H1 (cell line): ENCODE measurements around the gene DDX41. TPM values are rescaled to one million over a fixed set of nuclear protein-coding genes. Genes with fewer than 3 reads are reported as not detected.
A peak's percentile ranks its signal among the peaks of the same experiment; 100 is the strongest.

Source experiments
- CTCF ChIA-PET: fragments of 300-600 bp; sonication (Branson Sonifier 250); formaldehyde crosslinking; loops from one replicate; lab custom pipeline; 2021; ENCODE audit not compliant: partially characterized antibody; lab: Charles Lee
- POLR2A ChIA-PET: fragments of 300-600 bp; sonication (Branson Sonifier 250); formaldehyde crosslinking; loops from one replicate; lab custom pipeline; 2021; ENCODE audit warnings: inconsistent platforms; ENCODE audit not compliant: partially characterized antibody; lab: Charles Lee
- DNase-seq, 2 experiments: peaks; one replicate each; pipeline versions ENCODE4 v3.0.0 to v3.0.0-alpha.2; 2010 to 2022; ENCODE audit warnings: low spot score in 2 of 2, low read depth in 1 of 2, mixed read lengths in 1 of 2
- FAIRE-seq: peaks from 2 replicates; lab custom pipeline; 2011; peaks lifted over from hg19 to GRCh38; lab: Jason Lieb, UNC
- H2AFZ ChIP-seq: 2 replicates; pipeline ENCODE4 v1.8.1; 2012; ENCODE audit warnings: low read length, inconsistent platforms
- H2AK5ac ChIP-seq: 2 replicates; pipeline ENCODE4 v1.6.1; 2013; ENCODE audit warnings: low read depth, low read length
- H2BK120ac ChIP-seq: replicated peaks from 2 replicates; pipeline ENCODE3; 2013; ENCODE audit warnings: low read depth, low read length, inconsistent platforms
- H2BK12ac ChIP-seq: 2 replicates; pipeline ENCODE4 v1.6.1; 2013; ENCODE audit warnings: low read depth, low read length
- H2BK15ac ChIP-seq: 2 replicates; pipeline ENCODE4 v1.6.1; 2013; ENCODE audit warnings: low read length
- H2BK20ac ChIP-seq: 2 replicates; pipeline ENCODE4 v1.6.1; 2013; ENCODE audit warnings: low read length
- H2BK5ac ChIP-seq: 2 replicates; pipeline ENCODE4 v1.6.1; 2013; ENCODE audit warnings: low read depth, low read length
- H3K14ac ChIP-seq: 2 replicates; pipeline ENCODE4 v1.6.1; 2013; ENCODE audit warnings: inconsistent platforms; ENCODE audit not compliant: insufficient read length
- H3K18ac ChIP-seq: 2 replicates; pipeline ENCODE4 v1.6.1; 2013; ENCODE audit warnings: low read length; ENCODE audit errors: extremely low read depth
- H3K23ac ChIP-seq: 2 replicates; pipeline ENCODE4 v1.6.1; 2013; ENCODE audit warnings: inconsistent platforms; ENCODE audit not compliant: insufficient read length
- H3K23me2 ChIP-seq: 2 replicates; pipeline ENCODE4 v1.6.1; 2013; ENCODE audit warnings: low read depth, low read length
- H3K27ac ChIP-seq: 2 replicates; pipeline ENCODE4 v1.6.1; 2011; ENCODE audit warnings: low read depth, low read length, inconsistent platforms
- H3K27me3 ChIP-seq, 4 experiments: replicated peaks in 1 of 4; 1 replicate in 1 of 4; 2 replicates in 3 of 4; pipeline versions ENCODE4 v1.6.1 to v1.8.1; 2011 to 2013; ENCODE audit warnings: low read length in 3 of 4, mild to moderate bottlenecking in 3 of 4, inconsistent platforms in 2 of 4, mixed read lengths in 2 of 4, moderate library complexity in 1 of 4; ENCODE audit not compliant: control insufficient read depth in 3 of 4, insufficient read depth in 3 of 4; ENCODE audit errors: extremely low read depth in 1 of 4
- H3K36me3 ChIP-seq, 4 experiments: 2 replicates each; pipeline versions ENCODE4 v1.6.1 to v1.8.1; 2011 to 2013; ENCODE audit warnings: mild to moderate bottlenecking in 4 of 4, low read length in 3 of 4, moderate library complexity in 2 of 4, control low read depth in 1 of 4, inconsistent platforms in 1 of 4; ENCODE audit not compliant: insufficient read depth in 4 of 4, control insufficient read depth in 2 of 4
- H3K4ac ChIP-seq: replicated peaks from 2 replicates; pipeline ENCODE3; 2013; ENCODE audit warnings: low read length, low read depth, mixed read lengths, inconsistent platforms; ENCODE audit not compliant: insufficient read length
- H3K4me1 ChIP-seq, 4 experiments: replicated peaks in 1 of 4; 1 replicate in 1 of 4; 2 replicates in 3 of 4; pipeline versions ENCODE4 v1.6.1 to v1.8.1; 2011 to 2013; ENCODE audit warnings: low read length in 3 of 4, inconsistent platforms in 2 of 4, mixed read lengths in 1 of 4; ENCODE audit not compliant: insufficient read depth in 4 of 4, control insufficient read depth in 3 of 4
- H3K4me2 ChIP-seq, 2 experiments: 2 replicates each; pipeline versions ENCODE4 v1.6.1 to v1.8.1; 2011 to 2013; ENCODE audit warnings: low read depth in 2 of 2, low read length in 2 of 2, control low read depth in 1 of 2, inconsistent platforms in 1 of 2, mild to moderate bottlenecking in 1 of 2; ENCODE audit not compliant: insufficient read depth in 1 of 2
- H3K4me3 ChIP-seq, 4 experiments: fragments of 200-600, 300-600 bp in 1 of 4; sonication (generic), shearing (Covaris generic), sonication (Bioruptor Twin) in 1 of 4; 2 replicates each; pipeline versions ENCODE4 v1.5.1 to v1.8.1; 2011 to 2016; ENCODE audit warnings: low read length in 4 of 4, low read depth in 3 of 4, control low read depth in 2 of 4, inconsistent platforms in 2 of 4, mild to moderate bottlenecking in 2 of 4, mixed read lengths in 1 of 4, moderate library complexity in 1 of 4; ENCODE audit not compliant: insufficient read depth in 2 of 4; ENCODE audit errors: extremely low read depth in 1 of 4
- H3K56ac ChIP-seq: replicated peaks from 2 replicates; pipeline ENCODE3; 2013; ENCODE audit warnings: low read depth, mild to moderate bottlenecking, mixed read lengths, low read length, inconsistent platforms; ENCODE audit not compliant: insufficient read length
- H3K79me1 ChIP-seq: 2 replicates; pipeline ENCODE4 v1.6.1; 2013; ENCODE audit warnings: low read depth, low read length, control low read depth
- H3K79me2 ChIP-seq, 2 experiments: 2 replicates each; pipeline versions ENCODE4 v1.6.1 to v1.8.1; 2012 to 2013; ENCODE audit warnings: low read length in 2 of 2, mild to moderate bottlenecking in 2 of 2, inconsistent platforms in 1 of 2; ENCODE audit not compliant: insufficient read depth in 2 of 2, control insufficient read depth in 1 of 2
- H3K9ac ChIP-seq, 4 experiments: replicated peaks in 1 of 4; 1 replicate in 1 of 4; 2 replicates in 3 of 4; pipeline versions ENCODE4 v1.6.1 to v1.8.1; 2011 to 2013; ENCODE audit warnings: low read depth in 3 of 4, low read length in 3 of 4, control low read depth in 2 of 4, mild to moderate bottlenecking in 2 of 4, moderate library complexity in 2 of 4, inconsistent platforms in 1 of 4; ENCODE audit errors: extremely low read depth in 1 of 4
- H3K9me3 ChIP-seq, 2 experiments: 2 replicates each; pipeline versions ENCODE4 v1.6.1 to v1.8.1; 2012 to 2013; ENCODE audit warnings: mild to moderate bottlenecking in 2 of 2, moderate library complexity in 2 of 2, control low read depth in 1 of 2, inconsistent platforms in 1 of 2, low read depth in 1 of 2, low read length in 1 of 2, mixed read lengths in 1 of 2; ENCODE audit not compliant: insufficient read depth in 2 of 2
- H4K20me1 ChIP-seq, 2 experiments: replicated peaks in 1 of 2; 2 replicates each; pipeline versions ENCODE3 to v1.8.1; 2011 to 2013; ENCODE audit warnings: inconsistent platforms in 2 of 2, low read length in 2 of 2, mild to moderate bottlenecking in 1 of 2; ENCODE audit not compliant: insufficient read depth in 2 of 2, control insufficient read depth in 1 of 2
- H4K5ac ChIP-seq: 2 replicates; pipeline ENCODE4 v1.6.1; 2013; ENCODE audit warnings: low read length, low read depth, mixed read lengths, inconsistent platforms; ENCODE audit not compliant: insufficient read length
- H4K8ac ChIP-seq: 2 replicates; pipeline ENCODE4 v1.8.0; 2013; ENCODE audit warnings: mild to moderate bottlenecking, moderate library complexity, low read length, inconsistent platforms; ENCODE audit not compliant: insufficient read depth; ENCODE audit errors: extremely low read depth
- H4K91ac ChIP-seq: replicated peaks from 2 replicates; pipeline ENCODE3; 2013; ENCODE audit warnings: low read length, mixed read lengths, inconsistent platforms; ENCODE audit not compliant: insufficient read length
- ASH2L ChIP-seq: fragments of 200-600, 300-600 bp; sonication (generic); IDR thresholded peaks from one replicate; pipeline ENCODE4 v1.7.1; 2017; ENCODE audit warnings: low read length
- EGR1 ChIP-seq: IDR thresholded peaks from 2 replicates; pipeline ENCODE4 v1.6.1; 2011; ENCODE audit warnings: low read depth, low read length, borderline replicate concordance
- HDAC2 ChIP-seq, 2 experiments: fragments of 300-600 bp in 1 of 2; sonication (generic) in 1 of 2; IDR thresholded peaks; 2 replicates each; pipeline ENCODE4 v1.6.1; 2011 to 2012; ENCODE audit warnings: low read depth in 2 of 2, low read length in 2 of 2, mild to moderate bottlenecking in 2 of 2, moderate library complexity in 2 of 2, borderline replicate concordance in 1 of 2, inconsistent platforms in 1 of 2
- JUN ChIP-seq: IDR thresholded peaks from 2 replicates; pipeline ENCODE4 v1.6.1; 2011; ENCODE audit warnings: low read depth, mild to moderate bottlenecking, improper control_type of control experiment, low read length
- KDM1A ChIP-seq: fragments of 200-600, 300-600 bp; sonication (generic); IDR thresholded peaks from 2 replicates; pipeline ENCODE4 v1.7.1; 2016; ENCODE audit warnings: mild to moderate bottlenecking, low read length, borderline replicate concordance
- KDM5A ChIP-seq: fragments of 200-600 bp; IDR thresholded peaks from 2 replicates; pipeline ENCODE4 v1.7.1; 2012; ENCODE audit warnings: mild to moderate bottlenecking, low read length, inconsistent platforms, mixed read lengths
- PHF8 ChIP-seq: fragments of 200-600 bp; sonication (generic); conservative IDR thresholded peaks from 2 replicates; pipeline ENCODE4 v1.7.1; 2012; ENCODE audit warnings: low read depth, mild to moderate bottlenecking, inconsistent platforms, low read length, moderate library complexity
- POU5F1 ChIP-seq: IDR thresholded peaks from 2 replicates; pipeline ENCODE4 v1.6.1; 2011; ENCODE audit warnings: low read depth, mild to moderate bottlenecking, low read length, moderate library complexity
- RBBP5 ChIP-seq: IDR thresholded peaks from 2 replicates; pipeline ENCODE4 v1.7.1; 2012; ENCODE audit warnings: low read depth, mild to moderate bottlenecking, inconsistent platforms, low read length, moderate library complexity, borderline replicate concordance
- SP1 ChIP-seq: IDR thresholded peaks from 2 replicates; pipeline ENCODE4 v1.6.1; 2011; ENCODE audit warnings: low read depth, low read length
- SRF ChIP-seq: IDR thresholded peaks from 2 replicates; pipeline ENCODE4 v1.6.1; 2011; ENCODE audit warnings: mild to moderate bottlenecking, low read depth, low read length, moderate library complexity
- TEAD4 ChIP-seq: IDR thresholded peaks from 2 replicates; pipeline ENCODE4 v1.6.1; 2012; ENCODE audit warnings: low read depth, low read length, inconsistent platforms, mixed read lengths
- WGBS, 2 experiments: shearing (Covaris generic) in 1 of 2; methylation state at CpG; one replicate each; pipeline versions ENCODE4 v1.1.6 to v1.1.7; 2013 to 2015; ENCODE audit warnings: low lambda C conversion rate in 2 of 2, mixed read lengths in 2 of 2, inconsistent platforms in 1 of 2, low coverage in 1 of 2, missing lambda C conversion rate in 1 of 2; ENCODE audit not compliant: insufficient replicate concordance in 2 of 2, insufficient coverage in 1 of 2, insufficient read length in 1 of 2; ENCODE audit errors: extremely low coverage in 1 of 2, missing lambda C conversion rate in 1 of 2; 5-methylcytosine and 5-hydroxymethylcytosine counted together
- polyA plus RNA-seq, 7 experiments: library from polyadenylated mRNA; depleted of rRNA in 3 of 7; stranded (reverse) in 5 of 7; unstranded in 2 of 7; fragments of >200 nt in 5 of 7; fragments of 200-250 nt in 2 of 7; gene quantifications; 1 replicate in 5 of 7; 2 replicates in 1 of 7; 4 replicates in 1 of 7; pipeline versions ENCODE4 v1.2.1 to v1.2.3, GENCODE V29; 2011 to 2013; ENCODE audit warnings: missing spikeins in 2 of 7, mixed read lengths in 2 of 7
- total RNA-seq: library from RNA; stranded (reverse); fragmentation: NEBNext Ultra II Directional; extraction: Animal tissue kit (Norgen Biotek cat#: 25700); gene quantifications from 2 replicates; pipeline ENCODE4 v1.2.1, GENCODE V29; 2021
- TF ChIP-seq, protein P1 (sequence below): IDR thresholded peaks from 2 replicates; pipeline ENCODE4 v1.6.1; 2012; ENCODE audit warnings: inconsistent platforms

DDX41 gene
- total and polyA plus RNA-seq, 2 of the 8 experiments (the other 6 are each of a cell fraction or from before 2014, with no cell fraction given), result 102 to 135 TPM

DNA sequence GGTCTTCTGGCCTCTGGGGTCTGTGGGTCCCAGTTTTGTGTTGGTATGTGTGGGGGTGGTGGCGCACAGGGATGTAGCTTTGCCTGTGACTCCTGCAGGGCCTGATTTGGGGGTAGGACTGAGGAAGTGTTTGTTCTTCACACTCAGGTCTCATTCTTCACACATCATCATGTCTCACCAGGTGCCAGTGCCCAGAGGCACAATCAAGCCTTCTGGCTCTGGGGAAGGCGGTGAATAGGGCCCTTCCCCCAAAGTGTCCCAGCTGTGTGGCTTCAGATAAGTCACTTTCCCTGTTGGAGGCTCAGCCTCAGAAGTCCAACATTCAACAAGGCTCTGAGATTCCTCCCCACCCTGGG lies 48.5 kb downstream of the DDX41 start:
- Histone ChIP-seq H2BK12ac (no peak overlapping the region), H3K4me1 (peaks cover 11 to 30% (median 28%) of the 10 kb centered on the region in 4 experiments), H3K9me3 (peaks cover 0 to 4% of the 10 kb centered on the region in 2 experiments; a peak in 2 of 4 replicates), H2BK5ac (no peak overlapping the region), H2AK5ac (no peak overlapping the region), H3K4me2 (no peak overlapping the region), H3K27me3 (no peaks in the 10 kb centered on the region), H4K91ac (no peak overlapping the region), H4K20me1 (peaks cover 32 to 45% of the 10 kb centered on the region in 2 experiments), H2BK15ac (no peak overlapping the region), H3K4me3 (no peak overlapping the region), H3K4ac (no peak overlapping the region), H2BK20ac (no peak overlapping the region), H3K9ac (no peak overlapping the region; a peak in 3 of 7 replicates), H4K8ac (peak overlapping the region; percentile 72), H2AFZ (no peak overlapping the region), H3K23ac (no peak overlapping the region), H4K5ac (no peak overlapping the region), H3K79me2 (peaks cover 14 to 54% of the 10 kb centered on the region in 2 experiments), H3K36me3 (peaks cover 36 to 66% (median 49%) of the 10 kb centered on the region in 4 experiments), H3K56ac (no peak overlapping the region), H3K23me2 (no peaks in the 10 kb centered on the region; the same call in 1 of the 2 replicates), H3K14ac (no peak overlapping the region), H3K79me1 (peaks cover 22% of the 10 kb centered on the region), H2BK120ac (no peak overlapping the region), H3K27ac (0 out of 2 replicates have a peak overlapping the region, but pooled peaks have one; percentile 26), H3K18ac (no peak overlapping the region)
- no peak for DNase-seq
- CTCF ChIA-PET, result interaction anchor here (0.9 to 7.9 kb wide), 9 partner anchors 9 to 158 kb away, joined by 3 to 64 read pairs (median 3); no protein-coding TSS in a partner anchor
- POLR2A ChIA-PET, result interaction anchor here (0.8 to 67.5 kb wide), 4 partner anchors 1 to 156 kb away, joined by 3 to 3349 read pairs (median 1676); partner anchors contain the start of genes DBN1, DDX41, DOK3 and PDLIM7
- FAIRE-seq, result no peak
- WGBS, 2 experiments, result 100% methylated on average over 2 of the region's 2 CpGs; no CpG with 5 or more reads in 1 of the 2 experiments
- no peak for TF ChIP-seq TEAD4
- no peak for TF ChIP-seq PHF8
- no peak for TF ChIP-seq ASH2L
- no peak for TF ChIP-seq POU5F1
- no peak for TF ChIP-seq SRF
- no peak for TF ChIP-seq KDM5A
- TF ChIP-seq KDM1A, result no peak
- no peak for TF ChIP-seq HDAC2 (IDR thresholded peaks at IDR 0.05; ENCODE audit: borderline replicate concordance in 1 of 2, low read depth in 2 of 2, low read length in 2 of 2)
- TF ChIP-seq JUN, result no peak
- no peak for TF ChIP-seq RBBP5
- no peak for TF ChIP-seq EGR1
- no peak for TF ChIP-seq SP1
- TF ChIP-seq, protein P1, sequence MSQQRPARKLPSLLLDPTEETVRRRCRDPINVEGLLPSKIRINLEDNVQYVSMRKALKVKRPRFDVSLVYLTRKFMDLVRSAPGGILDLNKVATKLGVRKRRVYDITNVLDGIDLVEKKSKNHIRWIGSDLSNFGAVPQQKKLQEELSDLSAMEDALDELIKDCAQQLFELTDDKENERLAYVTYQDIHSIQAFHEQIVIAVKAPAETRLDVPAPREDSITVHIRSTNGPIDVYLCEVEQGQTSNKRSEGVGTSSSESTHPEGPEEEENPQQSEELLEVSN, result no peak
